GM21717 (cell line): ENCODE data around the gene INSM1.

Experiments
- ATAC-seq: cut with Tn5 transposase; IDR thresholded peaks from one replicate; pipeline ENCODE4 v1.9.1; 2021; ENCODE audit warnings: mild to moderate bottlenecking, moderate library complexity; ENCODE audit not compliant: unreplicated experiment

INSM1 gene

GRCh38 chr20:20417876-20418676 lies 50.2 kb downstream of the INSM1 start:
- ATAC-seq: no peak
